Esophagus mucosa (tissue), 1 donor: ENCODE results near the gene NHLRC3. TPM values are rescaled to one million over a fixed set of nuclear protein-coding genes. Genes with fewer than 3 reads are reported as not detected.
"Not testable (repeated sequence)": the region's sequence is repeated elsewhere in the genome, so short reads cannot be mapped to it uniquely, and the experiment has no call there.

Experiments used
- ATAC-seq: fragments of 200-7000 bp; cut with Tn5 transposase; one replicate; pipeline ENCODE4 v1.9.1; 2020
- total RNA-seq: library from RNA; stranded (reverse); gene quantifications from one replicate; pipeline ENCODE4 v1.2.4, GENCODE V29; 2023
- donor health status: DM: yes; HTN: yes; CAD: no.

Gene NHLRC3
- total RNA-seq, 1 donor from 2014 or later, result 7.6 TPM

- ATAC-seq, result peak; percentile 84
These were observed 9.3 kb downstream of the NHLRC3 start for GRCh38 chr13:39047560-39047959.

- ATAC-seq, result no peak
These were observed 10.6 kb downstream of the NHLRC3 start for GRCh38 chr13:39048806-39049205.

GRCh38 chr13:39049274-39049673 lies 11.0 kb downstream of the NHLRC3 start:
- ATAC-seq, result no peak

- no peak for ATAC-seq
These were observed 12.9 kb downstream of the NHLRC3 start for GRCh38 chr13:39051157-39051556.

GRCh38 chr13:39052944-39053343 lies 14.7 kb downstream of the NHLRC3 start:
- no peak for ATAC-seq

GRCh38 chr13:39054112-39054511 lies 15.9 kb downstream of the NHLRC3 start:
- no peak for ATAC-seq

GRCh38 chr13:39056018-39056417 lies 17.8 kb downstream of the NHLRC3 start:
- no peak for ATAC-seq

GRCh38 chr13:39058040-39058439 lies 19.8 kb downstream of the NHLRC3 start:
- ATAC-seq, result no peak

GRCh38 chr13:39062004-39062403 lies 23.7 kb downstream of the NHLRC3 start:
- no peak for ATAC-seq

- ATAC-seq, result no peak
These were observed 34.6 kb downstream of the NHLRC3 start for GRCh38 chr13:39072842-39073241.

- ATAC-seq, result no peak
These were observed 35.7 kb downstream of the NHLRC3 start for GRCh38 chr13:39073983-39074382.

- not testable (repeated sequence) for ATAC-seq
These were observed 48.1 kb downstream of the NHLRC3 start for GRCh38 chr13:39086251-39086945.

GRCh38 chr13:39091586-39091985 lies 53.3 kb downstream of the NHLRC3 start:
- ATAC-seq, result no peak

- ATAC-seq, result no peak
These were observed 57.2 kb downstream of the NHLRC3 start for GRCh38 chr13:39095500-39095899.

GRCh38 chr13:39099231-39099630 lies 61.0 kb downstream of the NHLRC3 start:
- no peak for ATAC-seq

Other genes with a start within 250 kb of the NHLRC3 start
- gene STOML3, start 47.6 kb upstream of the NHLRC3 start, total RNA-seq, result not detected
- 19.6 TPM for gene PROSER1, start 367 bp upstream of the NHLRC3 start, total RNA-seq